NCI-H187 (cell line): Measurements from ENCODE around the gene CASTOR1.

ENCODE experiments used
- DNase-seq, 2 experiments: peaks; one replicate each; lab custom pipeline; 2025; lab: John Stamatoyannopoulos, UW

Gene CASTOR1

DNA sequence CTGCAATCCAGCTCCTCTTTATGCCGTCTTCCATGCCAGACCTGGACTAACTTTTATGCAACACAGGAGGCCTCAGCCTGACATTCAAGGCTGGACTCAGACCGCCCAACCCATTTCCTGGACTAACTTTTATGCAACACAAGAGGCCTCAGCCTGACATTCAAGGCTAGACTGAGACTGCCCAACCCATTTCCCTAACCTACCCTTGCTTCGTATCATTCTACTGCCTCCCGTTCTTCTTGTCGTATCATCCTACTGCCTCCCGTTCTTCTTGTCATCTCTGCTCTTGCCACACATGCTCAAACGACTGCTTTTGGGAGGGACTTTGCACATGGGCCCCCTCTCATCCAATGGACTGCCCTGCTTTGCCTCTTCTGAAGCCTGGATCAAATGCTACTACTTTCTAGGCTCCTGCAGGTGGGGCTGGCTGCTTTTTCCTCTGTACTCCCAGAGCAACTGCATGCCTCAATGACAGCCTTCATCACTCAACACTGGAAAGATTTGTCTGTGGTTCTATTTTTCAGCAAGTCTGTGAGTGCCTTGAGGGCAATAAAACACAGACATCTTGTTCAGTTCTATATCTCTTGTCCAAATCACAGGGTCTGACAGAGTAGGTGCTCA lies 29.6 kb upstream of the CASTOR1 start:
- DNase-seq = no peak

DNA sequence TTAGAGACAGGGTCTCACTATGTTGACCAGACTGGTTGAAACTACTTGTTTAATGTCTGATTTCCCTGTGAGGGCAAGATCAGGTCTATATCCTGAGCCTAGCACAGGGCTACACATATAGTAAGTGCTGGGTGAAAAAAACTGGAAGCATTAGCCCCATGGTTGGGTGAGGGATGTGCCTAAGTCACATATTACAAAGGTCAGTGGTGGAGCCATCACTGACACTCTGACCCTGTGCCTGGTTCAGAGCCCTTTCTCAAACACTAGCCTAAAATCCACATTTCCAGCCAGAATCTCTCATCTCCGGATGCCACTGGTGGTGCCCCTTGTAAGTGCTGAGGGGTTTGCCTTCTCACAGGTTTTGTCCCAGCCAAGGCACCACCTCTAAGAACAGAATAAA lies 28.5 kb upstream of the CASTOR1 start:
- DNase-seq = no peak

DNA sequence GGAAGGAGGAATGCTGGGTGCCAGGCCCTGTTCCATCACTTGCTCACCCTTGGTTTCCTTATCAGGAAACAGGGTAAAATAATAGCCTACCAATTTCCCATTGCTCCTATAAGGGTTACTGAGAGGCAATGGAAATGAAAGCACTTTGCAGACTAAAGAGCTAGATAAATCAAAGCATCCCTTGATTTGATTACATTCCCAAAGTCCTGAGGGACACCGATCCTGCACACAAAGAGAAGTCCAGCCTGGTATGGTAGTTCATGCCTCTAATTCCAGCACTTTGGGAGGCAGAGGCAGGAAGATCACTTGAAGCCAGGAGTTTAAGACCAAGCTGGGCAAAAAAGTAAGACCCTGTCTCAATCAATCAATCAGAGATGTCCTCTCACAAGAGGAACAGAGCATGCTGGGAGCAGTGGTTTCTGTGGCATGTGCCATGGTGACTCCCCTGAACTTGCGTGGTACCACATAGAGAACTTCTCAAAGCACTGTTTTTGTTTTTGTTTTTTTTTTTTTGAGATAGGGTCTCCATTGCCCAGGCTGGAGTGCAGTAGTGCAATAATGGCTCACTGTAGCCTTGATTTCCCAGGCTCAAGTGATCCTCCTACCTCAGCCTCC lies 26.8 kb upstream of the CASTOR1 start:
- DNase-seq = no peak

DNA sequence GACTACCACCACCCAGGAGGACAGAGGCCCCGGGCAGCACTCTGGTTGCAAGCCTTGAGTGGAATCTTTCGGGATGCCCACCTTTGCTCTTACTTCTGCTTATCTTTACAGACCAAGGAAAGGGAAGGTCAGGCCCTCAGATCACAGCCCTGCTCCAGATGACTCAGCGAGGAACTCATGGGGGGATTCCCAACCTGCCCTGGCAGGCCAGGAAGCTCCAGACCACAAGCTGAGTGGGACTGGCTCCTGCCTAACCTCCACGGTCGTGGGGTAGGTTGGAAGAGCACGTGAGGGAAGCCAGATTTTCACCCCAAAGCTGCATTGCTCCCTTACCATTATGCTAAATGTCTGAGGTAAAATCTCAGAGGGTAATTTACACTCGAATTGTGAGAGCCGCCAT lies 25.6 kb upstream of the CASTOR1 start:
- no peak for DNase-seq

DNA sequence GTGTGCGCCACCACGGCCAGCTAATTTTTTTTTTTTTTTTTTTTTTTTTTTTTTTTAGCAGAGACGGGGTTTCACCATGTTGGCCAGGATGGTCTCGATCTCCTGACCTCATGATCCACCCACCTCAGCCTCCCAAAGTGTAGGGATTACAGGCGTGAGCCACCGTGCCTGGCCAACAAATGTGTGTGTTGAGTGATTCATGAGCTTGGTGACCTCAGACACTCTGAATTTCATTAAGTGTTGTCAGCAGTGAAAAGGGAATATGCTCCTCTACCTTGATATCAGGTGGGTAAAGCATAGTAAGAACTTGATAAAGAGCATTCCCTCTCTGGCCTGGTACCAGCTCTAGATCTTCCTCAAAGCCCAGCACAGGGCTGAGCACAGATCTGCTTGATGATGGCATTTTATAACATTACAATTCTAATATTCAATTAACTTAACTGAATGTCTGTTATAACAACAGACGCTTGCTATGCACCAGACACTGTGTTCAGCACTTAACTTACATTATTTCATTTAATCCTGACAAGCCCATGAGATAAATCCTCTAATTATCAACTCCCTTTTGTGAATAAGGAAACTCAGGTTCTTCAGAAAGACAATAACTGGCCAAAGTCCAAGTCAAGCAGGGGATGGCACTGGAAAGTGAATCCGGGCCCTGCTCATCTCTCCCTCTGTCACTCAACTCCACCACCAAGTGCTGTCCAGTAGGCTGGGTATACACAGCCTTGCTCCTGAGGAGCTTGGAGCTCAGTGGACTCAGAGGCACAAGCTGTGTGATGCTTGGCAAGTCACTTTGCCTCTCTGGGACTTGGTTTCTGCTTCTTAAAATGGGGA lies 24.4 kb upstream of the CASTOR1 start:
- DNase-seq = no peak

DNA sequence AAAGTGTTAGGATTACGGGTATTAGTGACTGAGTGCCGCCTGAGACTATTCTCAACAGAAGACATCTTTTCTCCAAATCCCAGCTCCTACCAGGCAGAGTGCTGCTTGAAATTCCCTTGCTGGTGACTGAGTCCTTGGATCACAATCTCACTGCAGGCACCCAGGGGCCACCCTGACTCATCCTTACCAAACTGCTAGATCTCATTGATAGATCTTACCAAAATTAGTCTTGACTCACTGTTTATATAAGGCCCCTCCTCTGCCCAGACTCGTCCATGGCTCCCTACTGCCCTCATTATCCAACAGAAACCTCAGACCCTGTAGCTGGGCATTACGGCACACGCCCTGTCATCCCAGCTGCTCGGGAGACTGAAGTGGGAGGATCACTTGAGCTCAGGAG lies 22.7 kb upstream of the CASTOR1 start:
- no peak for DNase-seq

DNA sequence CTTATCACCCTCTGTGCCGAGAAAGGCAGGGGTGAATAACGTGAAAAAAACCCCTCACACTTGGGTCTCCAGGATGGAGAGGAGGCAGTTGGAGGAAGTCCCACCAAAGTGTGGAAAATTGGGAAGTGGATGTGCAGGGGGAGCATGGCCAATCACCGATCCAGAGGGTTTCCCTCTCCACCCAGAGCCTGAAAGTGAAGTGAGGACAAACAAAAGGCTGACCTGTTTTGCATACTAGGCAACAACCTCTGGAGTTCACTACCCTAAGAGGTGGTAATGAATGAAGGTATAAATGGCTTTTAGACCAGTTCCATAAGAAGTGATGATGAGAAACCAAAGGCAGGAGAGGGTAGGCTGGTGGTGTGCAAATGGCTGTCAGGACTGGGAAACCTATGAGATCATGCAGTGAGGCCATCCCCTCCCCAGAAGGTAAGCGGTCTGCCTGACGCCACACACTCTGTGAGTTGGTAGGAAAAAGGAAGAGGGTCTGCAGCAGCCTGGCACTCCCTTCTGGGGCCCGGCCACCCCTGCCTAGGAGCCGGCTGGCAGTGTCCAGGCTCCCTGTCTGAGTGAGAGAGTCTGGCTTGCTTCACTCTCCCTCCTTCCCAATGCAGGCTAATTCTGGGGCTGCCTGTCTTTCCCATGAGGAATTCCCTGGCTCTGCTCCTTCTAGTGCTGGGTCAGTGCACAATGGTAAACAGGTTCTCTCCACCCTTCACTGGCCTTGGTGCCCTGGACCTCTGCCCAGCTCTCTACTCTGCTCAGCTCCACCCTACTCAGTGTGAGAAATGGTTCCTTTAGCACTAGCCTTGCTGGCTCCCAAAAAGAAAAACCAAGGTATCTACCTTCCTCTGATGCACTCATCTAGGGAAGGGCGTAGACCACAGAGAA lies 21.8 kb upstream of the CASTOR1 start:
- DNase-seq = no peak

DNA sequence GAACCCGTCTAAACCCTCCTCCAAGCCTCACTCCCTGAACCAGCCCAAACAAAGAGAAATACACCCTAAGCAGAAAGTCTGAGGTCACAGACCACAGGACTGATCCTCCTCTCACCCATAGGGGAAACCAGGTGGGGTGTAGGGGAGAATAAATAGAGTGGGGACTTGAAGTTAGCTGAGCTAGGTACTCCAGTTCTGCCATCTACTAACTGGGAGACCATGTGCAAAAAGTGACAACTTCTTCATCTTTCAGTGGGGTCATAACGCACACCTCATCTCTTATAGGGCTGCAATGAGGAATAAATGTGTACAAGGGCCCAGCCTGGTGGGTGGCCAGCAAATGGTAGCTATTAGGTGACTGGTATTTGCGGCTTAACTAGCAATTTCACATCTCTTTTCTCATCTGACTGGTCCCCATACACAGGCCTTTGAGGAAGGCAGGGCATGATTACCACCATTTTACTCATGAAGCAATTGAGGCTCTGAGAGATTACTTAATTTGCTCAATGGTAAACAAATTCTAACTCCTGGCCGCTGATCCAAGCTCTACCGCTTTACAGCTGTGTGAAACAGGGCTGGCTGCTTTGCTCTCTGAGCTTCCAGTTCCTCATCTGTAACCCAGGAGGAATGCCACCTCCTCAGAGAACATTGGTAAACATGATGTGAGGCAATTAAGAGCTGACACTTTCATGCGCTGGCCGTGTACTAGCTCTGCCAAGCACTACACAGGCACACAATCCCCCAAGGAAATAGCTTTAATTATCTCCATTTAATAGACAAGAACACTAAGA lies 20.8 kb upstream of the CASTOR1 start:
- DNase-seq = no peak

DNA sequence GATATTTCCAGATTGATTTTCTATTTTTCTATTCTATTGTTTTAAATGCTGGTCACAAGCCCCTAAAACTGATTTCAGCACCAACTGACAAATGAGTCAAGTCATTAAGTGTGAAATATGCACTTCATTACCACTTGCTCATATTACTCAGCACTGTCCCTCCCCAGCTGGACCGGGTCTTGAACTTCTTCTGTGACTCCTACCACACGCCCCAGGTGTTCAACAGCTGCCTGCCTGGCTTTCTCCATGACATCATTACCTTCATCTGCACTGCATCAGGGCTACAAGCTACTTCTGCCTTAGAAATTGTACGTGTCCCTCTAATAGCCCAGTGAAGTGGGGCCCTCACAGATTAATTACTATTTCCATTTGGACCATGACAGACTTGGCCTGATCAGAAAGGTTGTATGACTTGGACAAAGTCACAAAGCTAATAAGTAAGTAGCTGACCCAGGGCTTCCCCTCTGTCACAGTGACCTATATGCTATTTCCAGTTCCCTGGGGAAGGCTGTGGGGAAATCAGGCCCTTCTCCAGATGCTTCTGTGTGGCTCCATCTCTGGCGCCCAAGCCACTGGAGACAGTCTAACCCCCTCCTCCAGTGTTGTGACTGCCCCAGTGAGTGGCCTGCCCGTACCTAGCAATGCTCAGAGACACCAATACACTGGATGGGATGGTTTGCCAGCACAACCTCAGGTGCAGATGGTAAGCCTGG lies 19.4 kb upstream of the CASTOR1 start:
- no peak for DNase-seq

DNA sequence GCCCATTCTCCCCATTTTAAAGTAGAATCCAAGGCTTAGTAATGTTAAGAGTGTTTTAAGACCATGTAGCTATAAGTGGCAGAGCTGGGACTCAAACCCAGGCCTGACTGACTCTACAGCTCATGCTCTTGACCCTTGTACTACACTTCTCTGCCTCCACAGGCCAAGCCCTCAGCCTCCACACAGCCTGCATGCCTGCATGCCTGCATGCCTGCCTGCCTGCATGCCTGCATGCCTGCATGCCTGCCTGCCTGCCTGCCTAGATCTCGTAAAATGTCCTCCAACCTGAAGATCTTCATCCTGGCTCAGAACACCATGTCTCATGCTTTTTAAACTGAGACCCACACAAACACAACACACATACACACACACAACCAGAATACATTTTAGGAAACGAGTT lies 18.8 kb upstream of the CASTOR1 start:
- no peak for DNase-seq

DNA sequence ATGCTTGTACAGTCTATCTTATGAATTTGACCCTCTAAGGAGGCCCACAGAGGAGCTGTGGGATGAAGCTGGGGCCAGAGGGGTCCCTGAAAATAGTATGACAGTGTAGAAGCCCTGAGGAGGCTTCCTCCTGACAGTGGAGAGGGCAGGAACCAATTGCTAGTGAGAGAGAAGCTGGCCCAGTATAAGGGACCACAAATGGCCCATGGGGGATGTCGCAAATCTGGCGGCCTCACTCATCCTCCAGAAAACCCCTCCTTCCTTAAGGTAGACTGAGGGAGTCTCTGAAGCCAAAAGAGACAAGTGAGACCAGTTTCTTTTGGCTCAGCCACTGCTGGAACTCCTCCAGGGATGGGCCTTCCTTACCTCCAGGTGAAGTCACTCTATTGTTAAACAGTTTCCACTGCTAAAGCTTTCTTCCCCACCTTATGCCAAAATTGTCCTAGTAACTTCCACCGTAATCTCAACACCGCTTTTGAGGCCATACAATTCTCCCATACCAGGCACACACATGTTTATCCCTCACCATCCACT lies 17.8 kb upstream of the CASTOR1 start:
- DNase-seq = no peak

DNA sequence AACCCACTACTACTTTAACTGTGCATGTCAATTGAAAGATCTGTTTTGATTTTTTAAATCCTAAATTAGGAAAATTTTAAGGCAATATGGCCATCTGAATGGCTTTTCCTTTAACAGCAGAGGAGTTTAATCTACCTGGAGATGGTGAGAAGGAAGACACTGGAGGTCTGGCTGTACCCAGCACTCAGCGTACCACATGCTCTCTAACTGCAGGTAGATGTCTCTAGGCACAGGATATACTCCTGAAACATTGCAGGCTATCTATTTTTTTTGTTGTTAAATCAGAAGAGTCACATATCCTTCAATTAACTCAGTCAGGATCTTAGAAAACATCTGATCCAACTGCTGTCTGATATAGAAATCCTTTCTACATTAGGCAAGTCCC lies 17.3 kb upstream of the CASTOR1 start:
- DNase-seq = no peak

DNA sequence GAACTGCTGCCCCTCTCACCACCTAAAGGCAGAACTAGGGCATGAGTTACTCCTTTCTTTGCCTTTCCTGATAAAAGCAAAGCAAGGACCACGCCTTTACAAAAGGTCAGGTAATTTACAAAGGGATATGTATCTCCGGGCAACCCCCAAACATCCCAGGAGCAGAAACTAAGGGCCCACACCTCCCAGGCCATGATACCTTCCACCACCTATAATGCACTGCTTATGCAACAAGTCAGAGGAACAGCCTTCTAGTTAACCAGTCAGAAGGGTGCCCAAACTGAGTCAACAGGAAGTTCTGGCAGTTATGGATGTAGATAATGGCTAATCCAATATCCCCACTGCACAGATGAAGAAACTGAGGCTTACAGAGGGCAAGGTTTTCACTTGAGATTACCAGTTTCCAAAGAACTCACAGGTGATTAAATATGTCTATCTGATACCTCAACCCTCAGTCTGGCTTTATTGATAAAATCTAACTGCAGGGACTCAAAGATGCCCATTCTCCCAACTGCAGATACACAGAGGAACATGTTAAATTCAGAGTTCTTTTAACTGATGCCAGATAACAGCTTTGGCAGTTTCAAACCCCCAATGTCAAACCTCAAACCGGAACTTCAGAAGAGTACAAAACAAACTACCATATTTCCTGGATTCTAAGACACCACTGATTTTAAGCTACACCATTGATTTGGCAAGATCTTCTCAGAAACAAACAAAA lies 16.8 kb upstream of the CASTOR1 start:
- DNase-seq = no peak

DNA sequence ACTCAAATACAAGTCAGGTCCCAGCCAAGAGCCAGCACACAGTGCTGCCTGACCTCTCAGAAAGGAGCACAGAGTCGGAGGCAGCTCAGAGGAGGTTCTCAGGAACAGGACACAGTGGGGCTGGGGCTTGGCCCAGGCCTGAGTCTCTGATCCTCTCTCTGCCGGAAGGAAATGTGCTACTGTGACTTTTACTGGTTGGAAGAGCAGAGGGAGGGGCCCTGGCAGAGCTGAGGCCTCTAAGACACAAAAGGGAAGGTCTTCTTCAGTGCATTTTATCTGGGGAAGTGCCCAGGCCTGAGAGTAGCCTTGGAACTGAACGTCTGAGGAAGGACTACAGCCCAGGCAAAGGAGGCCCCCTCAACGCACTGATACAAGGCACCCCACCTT lies 16.2 kb upstream of the CASTOR1 start:
- no peak for DNase-seq

DNA sequence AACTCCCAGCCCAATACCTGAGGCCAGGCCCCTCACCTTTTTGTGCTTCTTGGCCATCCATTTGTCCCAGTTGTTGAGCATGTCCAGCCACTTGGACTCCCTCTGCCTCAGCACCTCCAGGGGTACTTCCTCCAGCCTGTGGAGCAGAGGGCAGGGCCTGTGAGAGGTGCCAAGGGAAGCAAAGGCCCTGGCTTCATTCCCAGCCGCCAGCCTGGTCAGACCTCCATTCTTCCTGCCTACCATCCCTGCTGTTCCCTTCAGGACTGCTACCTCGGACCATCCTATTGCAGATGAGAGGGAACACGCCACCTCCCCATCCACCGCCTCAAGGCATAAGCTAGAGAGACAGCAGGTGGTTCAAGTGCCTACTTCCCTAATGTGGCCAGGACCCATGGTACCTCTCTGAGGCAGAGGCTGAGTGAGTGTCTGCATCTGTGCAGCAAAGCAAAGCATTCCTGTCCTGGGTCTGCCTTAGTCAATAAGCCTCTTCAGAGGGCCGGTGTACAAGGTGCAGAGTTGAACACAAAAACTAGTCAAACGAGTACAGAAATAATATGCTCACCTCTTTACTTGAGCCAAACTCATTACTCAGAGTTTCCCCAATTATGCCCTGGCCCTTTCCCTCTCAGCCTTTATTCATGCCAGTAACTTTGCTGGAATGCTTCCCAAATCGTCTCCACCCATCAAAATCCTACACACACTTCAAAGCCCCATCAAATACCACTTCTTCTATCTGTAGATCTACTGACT lies 15.4 kb upstream of the CASTOR1 start:
- DNase-seq = no peak

DNA sequence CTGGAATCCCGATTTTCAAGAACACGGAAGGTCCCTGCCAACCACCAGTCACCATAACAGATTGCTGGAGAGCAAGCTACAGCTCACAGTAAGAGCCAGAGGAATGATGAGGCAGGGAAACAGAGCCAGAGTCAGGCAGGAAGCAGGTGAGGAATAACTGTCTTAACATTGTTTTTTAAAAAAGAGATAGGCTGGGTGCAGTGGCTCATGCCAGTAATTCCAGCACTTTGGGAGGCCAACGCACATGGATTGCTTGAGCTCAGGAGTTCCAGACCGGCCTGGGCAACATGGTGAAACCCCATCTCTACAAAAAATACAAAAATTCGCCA lies 13.5 kb upstream of the CASTOR1 start:
- DNase-seq = no peak

DNA sequence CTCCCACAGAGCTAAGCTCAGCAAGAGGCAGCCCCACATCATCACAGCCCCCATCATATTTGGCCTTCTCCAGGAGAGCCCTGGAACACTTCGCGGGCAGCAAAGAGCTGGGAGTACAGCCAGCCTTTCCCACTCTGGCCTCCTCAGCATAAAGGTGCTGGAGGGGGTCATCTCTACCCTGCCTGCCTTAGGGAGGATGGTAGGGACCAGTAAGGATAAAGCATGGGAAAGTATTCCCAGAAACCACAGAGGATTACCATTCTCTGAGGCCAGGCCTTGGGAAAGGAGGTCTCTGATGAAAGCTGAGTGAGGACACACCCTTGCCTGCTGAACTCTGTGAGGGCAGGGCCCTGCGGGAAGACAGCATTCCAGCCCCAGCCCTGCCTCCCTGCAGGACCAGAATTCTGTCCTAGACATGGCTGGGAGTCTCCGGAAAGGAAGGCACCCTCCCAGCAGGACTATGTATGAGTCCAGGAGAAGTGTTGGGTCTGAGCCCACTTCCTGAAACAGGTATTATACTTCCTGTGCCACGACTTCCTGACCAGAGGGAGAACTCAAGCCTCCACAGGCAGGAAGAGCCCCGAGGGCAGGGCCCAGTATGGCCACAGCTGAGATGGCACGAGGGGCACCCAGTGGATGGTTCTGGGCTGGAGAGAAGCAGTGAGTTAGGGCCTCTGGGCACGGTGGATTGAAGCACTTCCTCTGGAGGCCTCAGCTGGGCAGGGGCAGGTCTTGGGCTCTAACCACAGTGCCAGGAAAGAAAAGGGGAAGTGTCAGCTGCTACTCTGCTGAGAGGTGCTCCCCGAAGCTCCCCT lies 12.9 kb upstream of the CASTOR1 start:
- DNase-seq = no peak

DNA sequence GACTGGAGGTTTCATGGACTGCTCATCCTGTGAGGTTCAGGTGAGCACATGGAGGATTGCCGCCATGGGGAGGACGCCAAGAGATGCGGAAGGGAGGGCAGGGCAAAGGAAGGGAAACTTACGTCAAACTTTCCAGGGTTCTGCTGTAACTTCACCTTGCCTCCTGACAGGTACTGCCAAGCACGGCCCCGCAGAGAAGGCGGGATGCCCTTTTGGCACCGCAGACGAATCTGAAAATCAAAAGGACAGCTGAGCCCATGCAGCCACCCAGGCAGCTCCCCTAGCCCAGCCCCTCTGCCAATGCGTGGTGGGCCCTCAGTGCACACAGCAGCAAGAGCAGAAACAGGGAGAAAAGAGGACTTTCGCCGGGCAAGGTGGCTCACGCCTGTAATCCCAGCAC lies 10.0 kb upstream of the CASTOR1 start:
- no peak for DNase-seq
